DMS153 treated with DMSO at 0.1 percent for 48 hours (cell line): Measurements from ENCODE around the gene EHBP1L1.
"Not testable (repeated sequence)": the region's sequence is repeated elsewhere in the genome, so short reads cannot be mapped to it uniquely, and the experiment has no call there.

Experiments
- DNase-seq: peaks from one replicate; lab custom pipeline; 2025; ENCODE audit not compliant: unreplicated experiment; lab: John Stamatoyannopoulos, UW

The EHBP1L1 gene

DNA sequence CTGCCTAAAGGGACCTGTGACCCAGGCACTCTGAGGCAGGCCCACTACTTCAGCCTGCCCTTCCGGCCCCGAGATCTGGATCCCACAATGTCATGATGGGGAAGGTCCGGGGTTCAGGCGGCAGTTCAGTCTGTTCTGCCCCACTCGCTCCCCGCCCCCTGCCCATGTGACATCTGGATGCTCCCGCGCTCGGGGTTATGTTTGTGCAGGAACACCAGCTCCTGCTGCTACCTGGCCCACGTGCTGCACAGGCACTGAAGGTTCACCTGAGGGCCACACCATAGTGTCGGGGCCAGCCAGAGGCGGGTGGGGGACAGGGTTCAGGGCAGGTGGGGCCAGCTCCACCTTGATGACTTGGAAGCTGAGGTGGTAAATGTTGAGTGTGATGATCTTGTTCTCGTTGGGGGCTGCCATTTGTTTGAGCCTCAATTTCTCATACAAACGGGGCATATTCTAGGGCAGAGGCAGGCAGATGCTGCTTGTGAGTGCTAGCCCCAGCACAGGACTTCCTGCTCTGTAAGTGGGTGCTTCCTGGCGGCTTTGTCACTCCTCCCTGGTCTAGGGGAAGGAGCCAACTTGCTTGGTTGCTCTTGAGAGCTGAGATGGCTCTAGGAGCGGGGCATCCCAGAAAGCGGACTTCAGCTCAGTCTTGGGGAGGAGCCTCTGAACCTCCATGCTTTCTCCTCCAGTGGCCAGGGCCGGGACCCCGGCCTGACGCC, 57.7 kb downstream of the EHBP1L1 start:
- no peak for DNase-seq

DNA sequence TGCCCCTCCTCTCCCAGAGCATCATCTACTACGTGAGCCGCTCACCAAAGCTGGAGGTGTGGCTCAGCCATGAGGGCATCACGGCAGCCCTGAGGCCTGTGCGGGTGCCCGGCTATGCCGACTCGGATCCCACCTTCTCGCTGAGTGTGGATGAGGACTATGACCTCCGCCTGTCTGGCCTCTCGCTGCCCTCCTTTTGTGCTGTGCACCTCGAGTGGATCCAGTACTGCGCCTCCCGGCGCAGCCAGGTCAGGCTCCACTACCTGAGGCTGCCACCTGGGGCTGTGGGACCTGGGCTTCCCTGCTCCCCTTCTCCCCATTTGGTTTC, 58.2 kb downstream of the EHBP1L1 start:
- no peak for DNase-seq

DNA sequence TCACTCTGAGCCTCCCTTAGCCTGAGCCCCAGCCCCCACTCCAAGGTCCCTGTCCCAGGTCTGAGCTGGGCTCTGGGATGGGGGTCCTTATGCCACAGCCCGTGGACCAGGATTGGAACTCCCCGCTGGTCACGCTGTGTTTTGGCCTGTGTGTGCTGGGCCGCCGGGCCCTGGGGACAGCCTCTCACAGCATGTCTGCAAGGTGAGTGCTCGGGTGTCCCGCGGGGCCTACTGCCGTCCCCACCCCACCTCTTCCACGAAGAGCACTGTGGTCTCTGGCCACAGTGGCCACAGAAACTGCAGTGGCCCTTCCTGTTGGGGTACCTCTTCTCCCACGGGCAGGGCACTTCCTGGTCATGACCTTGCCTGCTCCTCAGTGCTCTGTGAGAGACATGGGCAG, 58.6 kb downstream of the EHBP1L1 start:
- DNase-seq, result no peak

DNA sequence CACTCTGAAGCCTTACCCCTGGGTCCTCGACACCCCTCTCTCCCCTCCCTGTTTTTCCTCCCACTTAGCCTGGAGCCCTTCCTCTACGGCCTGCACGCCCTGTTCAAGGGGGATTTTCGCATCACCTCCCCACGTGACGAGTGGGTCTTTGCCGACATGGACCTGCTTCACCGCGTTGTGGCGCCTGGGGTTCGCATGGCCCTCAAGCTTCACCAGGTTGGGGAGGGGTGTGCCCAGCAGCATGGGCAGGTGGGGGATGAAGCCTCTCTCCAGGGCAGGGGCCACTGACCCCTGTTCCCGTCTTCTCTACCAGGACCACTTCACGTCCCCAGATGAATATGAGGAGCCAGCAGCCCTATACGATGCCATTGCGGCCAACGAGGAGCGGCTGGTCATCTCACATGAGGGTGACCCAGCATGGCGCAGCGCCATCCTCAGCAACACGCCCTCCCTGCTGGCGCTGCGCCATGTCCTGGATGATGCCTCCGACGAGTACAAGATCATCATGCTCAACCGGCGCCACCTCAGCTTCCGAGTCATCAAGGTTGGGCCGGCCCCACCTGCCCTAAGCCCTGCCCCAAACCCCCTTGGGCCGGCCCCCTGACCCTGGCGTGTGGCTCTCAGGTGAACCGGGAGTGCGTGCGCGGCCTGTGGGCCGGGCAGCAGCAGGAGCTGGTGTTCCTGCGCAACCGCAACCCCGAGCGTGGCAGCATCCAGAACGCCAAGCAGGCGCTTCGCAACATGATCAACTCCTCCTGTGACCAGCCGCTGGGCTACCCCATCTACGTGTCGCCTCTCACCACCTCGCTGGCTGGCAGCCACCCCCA, 59.3 kb downstream of the EHBP1L1 start:
- no peak for DNase-seq

DNA sequence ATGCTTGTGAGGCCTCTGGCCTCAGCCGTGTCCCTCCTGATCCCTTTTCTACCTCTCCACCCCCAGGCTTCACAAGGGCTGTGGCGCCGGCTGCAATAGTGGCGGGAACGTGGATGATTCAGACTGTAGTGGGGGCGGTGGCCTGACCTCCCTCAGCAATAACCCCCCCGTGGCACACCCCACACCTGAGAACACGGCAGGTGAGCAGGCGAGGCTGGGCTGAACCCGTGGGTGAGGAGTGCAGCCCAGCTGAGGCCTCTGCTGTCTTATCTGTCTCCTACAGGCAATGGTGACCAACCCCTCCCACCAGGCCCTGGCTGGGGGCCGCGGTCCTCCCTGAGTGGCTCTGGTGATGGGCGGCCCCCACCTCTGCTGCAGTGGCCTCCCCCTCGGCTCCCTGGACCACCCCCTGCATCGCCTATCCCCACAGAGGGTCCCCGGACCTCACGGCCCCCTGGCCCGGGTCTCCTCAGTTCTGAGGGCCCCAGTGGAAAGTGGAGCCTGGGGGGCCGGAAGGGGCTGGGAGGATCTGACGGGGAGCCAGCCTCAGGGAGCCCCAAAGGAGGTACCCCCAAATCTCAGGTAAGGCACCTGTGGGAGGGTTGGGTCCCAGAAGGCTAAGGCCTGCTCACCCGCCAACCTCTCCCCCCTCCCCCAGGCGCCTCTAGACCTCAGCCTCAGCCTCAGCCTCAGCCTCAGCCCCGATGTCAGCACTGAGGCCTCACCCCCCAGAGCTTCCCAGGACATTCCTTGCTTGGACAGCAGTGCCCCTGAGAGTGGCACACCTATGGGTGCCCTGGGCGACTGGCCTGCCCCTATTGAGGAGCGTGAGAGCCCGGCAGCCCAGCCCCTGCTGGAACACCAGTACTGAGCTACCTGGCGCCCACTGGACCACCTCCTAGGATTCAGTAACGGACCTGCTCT, 60.5 kb downstream of the EHBP1L1 start:
- no peak for DNase-seq

DNA sequence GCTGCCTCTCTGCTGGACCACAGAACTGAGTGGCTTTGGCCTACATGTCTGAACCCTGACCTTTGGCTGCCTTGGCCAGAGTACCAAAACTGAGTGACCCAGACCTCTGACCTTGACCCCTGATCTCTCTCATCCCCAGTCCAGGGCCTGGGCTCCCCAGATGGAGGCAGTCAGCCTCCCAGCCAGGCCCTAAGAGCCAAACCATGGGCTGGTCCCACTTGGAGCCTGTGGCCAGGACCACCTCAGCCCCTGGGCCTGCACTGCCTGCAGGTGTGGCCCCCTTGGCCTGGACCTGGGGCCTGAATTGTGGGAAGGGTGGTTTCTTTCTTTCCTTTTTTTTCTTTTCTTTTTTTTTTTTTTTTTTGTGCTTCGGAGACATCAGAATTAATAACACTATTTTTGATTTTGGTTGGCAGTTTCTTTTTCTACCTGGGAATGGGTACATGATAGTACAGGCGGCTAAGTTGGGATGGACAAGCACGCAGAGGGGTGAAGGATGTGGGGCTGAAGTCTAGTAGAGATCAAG, 61.2 kb downstream of the EHBP1L1 start:
- no peak for DNase-seq

DNA sequence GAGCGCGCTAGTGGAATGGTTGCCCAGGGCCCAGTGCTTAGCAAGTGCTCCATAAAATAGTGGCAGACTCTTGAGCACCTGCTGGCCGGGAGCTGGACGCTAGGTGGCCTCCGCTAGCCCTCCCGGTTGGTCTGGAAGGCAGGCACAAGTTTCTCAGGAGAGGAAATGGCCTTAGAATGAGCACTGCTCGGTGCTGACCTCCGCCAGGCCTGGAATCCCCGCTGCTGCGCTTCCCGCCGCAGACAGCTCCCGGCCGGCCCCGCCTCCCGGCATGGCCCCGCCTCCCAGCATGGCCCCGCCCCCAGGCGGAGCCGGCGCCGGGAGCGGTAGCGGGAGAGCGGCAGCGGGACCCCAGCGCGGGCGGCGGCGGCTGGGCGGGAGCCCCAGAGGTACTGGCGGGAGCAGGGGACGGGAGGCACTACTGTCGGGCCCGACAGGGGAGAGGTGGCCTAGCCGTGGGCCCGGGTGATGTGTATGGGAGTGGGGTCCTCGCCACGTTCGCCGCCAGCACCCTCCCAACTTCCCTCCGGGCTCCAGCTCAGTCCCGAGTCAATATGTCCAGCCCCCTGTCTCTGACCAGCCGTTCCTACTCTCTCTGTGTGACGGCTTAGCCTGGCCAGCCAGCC, 62.1 kb downstream of the EHBP1L1 start, which contains the start of gene SIPA1:
Gene SIPA1 (plus strand): TSS at position 308 of the 626 bp plus-strand sequence. CDS start 2,821 bp downstream, outside the sequence.
- peak; percentile 41 for DNase-seq

DNA sequence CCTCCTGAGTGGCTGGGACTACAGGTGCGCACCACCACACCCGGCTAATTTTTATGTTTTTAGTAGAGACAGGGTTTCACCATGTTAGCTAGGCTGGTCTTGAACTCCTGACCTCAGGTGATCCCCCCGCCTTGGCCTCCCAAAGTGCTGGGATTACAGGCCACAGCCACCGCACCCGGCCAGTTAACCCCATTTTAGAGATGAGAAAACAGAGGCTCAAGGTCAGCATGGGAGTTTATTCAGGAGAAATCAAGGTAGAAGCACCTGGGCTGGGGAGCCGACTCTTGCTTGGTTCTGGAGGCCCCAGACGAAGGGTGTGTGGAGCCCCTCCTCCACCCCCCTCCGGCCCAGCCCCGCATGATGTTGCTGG, 63.4 kb downstream of the EHBP1L1 start:
- not testable (repeated sequence) for DNase-seq

DNA sequence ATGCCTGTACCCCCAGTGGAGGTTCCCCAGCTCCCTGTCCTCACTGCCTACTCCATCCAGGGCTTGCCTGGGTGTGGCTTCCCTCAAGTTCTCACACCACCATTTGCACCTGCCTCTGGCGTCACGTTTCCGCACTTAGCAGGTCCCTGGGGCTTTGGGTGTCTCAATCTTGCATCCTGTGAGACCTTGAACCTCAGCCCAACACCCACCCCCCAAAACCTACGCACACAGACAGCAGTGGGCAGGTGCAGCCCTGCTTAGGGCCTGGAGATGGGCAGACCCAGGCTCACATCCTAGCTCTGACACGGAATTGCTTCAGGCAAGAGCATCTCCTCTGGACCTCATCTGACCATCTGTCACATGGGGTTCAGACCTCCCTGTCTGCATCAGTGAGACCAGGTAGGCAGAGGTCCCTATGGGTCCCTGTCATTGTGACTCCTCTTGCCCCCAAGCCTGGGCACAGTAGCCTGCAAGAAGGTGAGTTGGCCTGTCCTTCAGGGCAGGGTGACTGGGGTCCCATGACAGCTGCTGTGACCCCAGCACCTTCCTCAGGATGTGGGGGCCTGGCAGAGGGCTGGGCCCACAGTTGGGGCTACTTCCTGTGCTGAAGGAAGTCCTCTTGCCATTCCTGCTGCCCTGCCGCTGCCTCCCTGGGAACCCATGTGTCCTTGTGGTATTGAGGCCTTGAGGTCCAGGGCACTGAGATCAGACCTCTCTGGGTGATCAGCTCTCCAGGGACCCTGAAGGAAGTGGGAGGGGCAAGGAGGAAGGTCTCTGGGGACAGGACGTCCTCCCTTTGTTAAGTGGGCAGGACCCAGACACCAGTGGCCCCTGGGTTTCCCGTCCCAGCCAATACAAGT, 64.0 kb downstream of the EHBP1L1 start:
- DNase-seq, result no peak

DNA sequence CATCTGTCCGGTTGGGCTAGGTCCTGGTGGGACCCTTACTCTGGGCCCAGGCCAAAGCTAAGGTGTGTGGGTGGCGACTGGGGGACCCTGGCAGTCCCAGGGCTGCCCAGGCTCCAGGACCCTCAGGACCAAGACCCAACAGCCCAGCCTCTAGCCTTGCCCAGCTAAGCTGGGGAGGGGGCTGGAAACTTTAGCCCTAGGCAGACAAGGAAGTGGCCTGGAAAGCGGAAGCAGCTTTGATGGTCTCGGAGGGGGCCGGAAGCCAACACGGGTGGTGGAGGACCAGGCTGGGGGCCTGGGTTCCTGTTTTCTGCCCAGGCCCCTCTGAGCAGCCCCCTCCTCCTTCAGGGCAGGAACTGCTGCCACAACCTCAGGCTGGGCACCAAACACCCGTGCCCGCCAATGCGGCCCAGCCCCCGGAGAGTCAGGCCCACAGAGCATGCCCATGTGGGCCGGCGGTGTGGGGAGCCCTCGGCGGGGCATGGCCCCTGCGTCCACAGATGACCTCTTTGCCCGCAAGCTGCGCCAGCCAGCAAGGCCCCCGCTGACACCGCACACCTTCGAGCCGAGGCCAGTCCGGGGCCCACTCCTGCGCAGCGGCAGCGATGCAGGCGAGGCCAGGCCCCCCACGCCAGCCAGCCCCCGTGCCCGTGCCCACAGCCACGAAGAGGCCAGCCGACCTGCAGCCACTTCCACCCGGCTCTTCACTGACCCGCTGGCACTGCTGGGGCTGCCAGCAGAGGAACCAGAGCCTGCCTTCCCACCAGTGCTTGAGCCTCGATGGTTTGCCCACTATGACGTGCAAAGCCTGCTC, 64.8 kb downstream of the EHBP1L1 start:
- no peak for DNase-seq

DNA sequence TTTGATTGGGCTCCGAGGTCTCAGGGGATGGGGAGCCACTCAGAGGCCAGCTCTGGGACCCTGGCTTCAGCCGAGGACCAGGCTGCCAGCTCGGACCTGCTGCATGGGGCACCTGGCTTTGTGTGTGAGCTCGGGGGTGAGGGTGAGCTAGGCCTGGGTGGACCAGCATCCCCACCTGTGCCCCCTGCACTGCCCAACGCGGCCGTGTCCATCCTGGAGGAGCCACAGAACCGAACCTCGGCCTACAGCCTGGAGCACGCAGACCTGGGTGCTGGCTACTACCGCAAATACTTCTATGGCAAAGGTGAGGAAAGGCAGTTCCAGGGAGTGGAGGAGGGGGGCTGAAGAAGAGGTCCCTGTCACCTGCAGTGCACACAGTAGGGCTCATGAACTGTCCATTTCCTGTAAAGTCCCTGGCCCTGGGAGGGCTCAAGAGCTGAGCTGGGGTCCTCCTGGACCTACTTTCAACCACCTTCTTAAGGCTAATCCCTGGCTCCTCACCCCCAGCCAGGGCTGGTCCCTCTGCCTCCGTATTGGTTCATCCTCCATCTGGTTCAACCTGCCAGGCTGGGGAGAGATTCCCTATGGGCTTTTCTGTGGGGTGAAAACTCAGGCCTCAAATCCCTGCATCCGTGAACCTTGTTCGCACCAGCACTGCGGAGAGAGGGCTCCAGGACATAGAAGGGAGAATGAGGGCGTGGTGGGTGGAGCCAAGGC, 65.6 kb downstream of the EHBP1L1 start:
- no peak for DNase-seq
